Right atrium auricular region (tissue), 2 donors: ENCODE data around the gene CD164L2. TPM values are rescaled to one million over a fixed set of nuclear protein-coding genes. Genes with fewer than 3 reads are reported as not detected.

ENCODE experiments used
- DNase-seq: peaks from one replicate; pipeline ENCODE4 v3.0.0-alpha.2; 2019; ENCODE audit warnings: low spot score
- H3K27ac ChIP-seq, 2 donors: fragments of 200-600 bp; sonication (generic); 1 replicate in 1 of 2; 2 replicates in 1 of 2; pipeline ENCODE4 v1.5.1; 2016 to 2019
- H3K27me3 ChIP-seq, 2 donors: fragments of 200-600 bp; sonication (generic); one replicate each; pipeline versions ENCODE4 v1.5.1 to v1.6.0; 2017 to 2019
- H3K36me3 ChIP-seq: fragments of 200-600 bp; sonication (generic); one replicate; pipeline ENCODE4 v1.5.1; 2016
- H3K4me1 ChIP-seq, 2 donors: fragments of 200-600 bp; sonication (generic); one replicate each; pipeline versions ENCODE4 v1.5.1 to v1.6.0; 2017 to 2019
- H3K4me3 ChIP-seq, 2 donors: fragments of 200-600 bp; sonication (generic); 1 replicate in 1 of 2; 2 replicates in 1 of 2; pipeline ENCODE4 v1.5.1; 2017 to 2019; ENCODE audit warnings: mild to moderate bottlenecking in 1 of 2, moderate library complexity in 1 of 2
- H3K9me3 ChIP-seq, 2 donors: fragments of 200-600 bp; sonication (generic); one replicate each; pipeline ENCODE4 v1.5.1; 2019
- total RNA-seq, 2 donors: library from RNA; depleted of rRNA; stranded (reverse); fragments of >200 nt; gene quantifications; one replicate each; pipeline ENCODE4 v1.1.0, GENCODE V29; 2016
- TF ChIP-seq, protein P1 (sequence below), 2 donors: fragments of 200-600 bp; sonication (generic); IDR thresholded peaks; one replicate each; pipeline ENCODE4 v1.5.1; 2019; ENCODE audit warnings: antibody characterized with exemption in 2 of 2

The CD164L2 gene
- total RNA-seq, 2 donors from 2014 or later, result not detected

DNA sequence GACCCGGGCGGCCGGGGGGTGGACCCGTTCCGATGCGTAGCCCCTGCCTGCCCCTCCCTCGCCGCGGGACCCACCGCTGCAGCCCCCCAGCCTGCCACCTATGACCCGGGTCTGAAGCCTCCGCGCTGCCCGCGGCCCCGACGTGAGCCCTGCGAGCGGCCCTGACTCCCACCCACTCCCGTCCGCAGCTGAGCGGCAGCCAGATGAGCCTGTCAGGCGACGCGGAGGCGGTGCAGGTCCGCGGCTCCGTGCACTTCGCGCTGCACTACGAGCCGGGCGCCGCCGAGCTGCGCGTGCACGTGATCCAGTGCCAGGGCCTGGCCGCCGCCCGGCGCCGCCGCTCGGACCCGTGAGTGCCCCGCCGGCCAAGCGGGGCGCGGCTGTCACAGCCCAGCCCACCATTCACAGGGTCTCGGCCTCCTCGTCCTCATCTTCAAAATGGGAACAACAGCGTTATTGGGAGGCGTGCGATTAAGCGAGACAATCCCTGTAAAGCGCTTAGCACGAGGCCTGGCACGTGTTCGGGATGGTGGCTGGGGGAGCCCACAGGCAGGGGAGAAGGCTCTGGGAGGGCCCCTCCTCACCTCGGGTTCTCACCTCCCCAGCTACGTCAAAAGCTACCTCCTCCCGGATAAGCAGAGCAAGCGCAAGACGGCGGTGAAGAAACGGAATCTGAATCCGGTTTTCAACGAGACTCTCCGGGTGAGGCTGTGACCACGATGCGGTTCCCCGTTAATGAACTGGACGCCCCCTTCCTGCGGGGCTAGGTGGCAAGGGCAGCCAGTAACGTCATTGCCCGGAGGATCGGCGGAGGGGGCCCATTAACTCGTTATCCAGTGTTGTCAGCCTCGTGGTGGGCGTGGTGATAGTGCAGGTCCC lies 33.1 kb downstream of the CD164L2 start:
- no peak for DNase-seq
- H3K36me3 ChIP-seq, result peaks cover 20% of the 10 kb centered on the region
- H3K4me3 ChIP-seq, result peak overlapping the region; percentile 37 to 52
- H3K27ac ChIP-seq, result peak overlapping the region in 1 of 2 donors; percentile 51
- peaks cover 0 to 30% of the 10 kb centered on the region in 2 donors for H3K4me1 ChIP-seq
- TF ChIP-seq, protein P1, sequence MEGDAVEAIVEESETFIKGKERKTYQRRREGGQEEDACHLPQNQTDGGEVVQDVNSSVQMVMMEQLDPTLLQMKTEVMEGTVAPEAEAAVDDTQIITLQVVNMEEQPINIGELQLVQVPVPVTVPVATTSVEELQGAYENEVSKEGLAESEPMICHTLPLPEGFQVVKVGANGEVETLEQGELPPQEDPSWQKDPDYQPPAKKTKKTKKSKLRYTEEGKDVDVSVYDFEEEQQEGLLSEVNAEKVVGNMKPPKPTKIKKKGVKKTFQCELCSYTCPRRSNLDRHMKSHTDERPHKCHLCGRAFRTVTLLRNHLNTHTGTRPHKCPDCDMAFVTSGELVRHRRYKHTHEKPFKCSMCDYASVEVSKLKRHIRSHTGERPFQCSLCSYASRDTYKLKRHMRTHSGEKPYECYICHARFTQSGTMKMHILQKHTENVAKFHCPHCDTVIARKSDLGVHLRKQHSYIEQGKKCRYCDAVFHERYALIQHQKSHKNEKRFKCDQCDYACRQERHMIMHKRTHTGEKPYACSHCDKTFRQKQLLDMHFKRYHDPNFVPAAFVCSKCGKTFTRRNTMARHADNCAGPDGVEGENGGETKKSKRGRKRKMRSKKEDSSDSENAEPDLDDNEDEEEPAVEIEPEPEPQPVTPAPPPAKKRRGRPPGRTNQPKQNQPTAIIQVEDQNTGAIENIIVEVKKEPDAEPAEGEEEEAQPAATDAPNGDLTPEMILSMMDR (IDR thresholded peaks at IDR 0.05), result peak in 1 of 2 donors; percentile 28
- H3K27me3 ChIP-seq, result no peaks in the 10 kb centered on the region
- no peaks in the 10 kb centered on the region for H3K9me3 ChIP-seq

DNA sequence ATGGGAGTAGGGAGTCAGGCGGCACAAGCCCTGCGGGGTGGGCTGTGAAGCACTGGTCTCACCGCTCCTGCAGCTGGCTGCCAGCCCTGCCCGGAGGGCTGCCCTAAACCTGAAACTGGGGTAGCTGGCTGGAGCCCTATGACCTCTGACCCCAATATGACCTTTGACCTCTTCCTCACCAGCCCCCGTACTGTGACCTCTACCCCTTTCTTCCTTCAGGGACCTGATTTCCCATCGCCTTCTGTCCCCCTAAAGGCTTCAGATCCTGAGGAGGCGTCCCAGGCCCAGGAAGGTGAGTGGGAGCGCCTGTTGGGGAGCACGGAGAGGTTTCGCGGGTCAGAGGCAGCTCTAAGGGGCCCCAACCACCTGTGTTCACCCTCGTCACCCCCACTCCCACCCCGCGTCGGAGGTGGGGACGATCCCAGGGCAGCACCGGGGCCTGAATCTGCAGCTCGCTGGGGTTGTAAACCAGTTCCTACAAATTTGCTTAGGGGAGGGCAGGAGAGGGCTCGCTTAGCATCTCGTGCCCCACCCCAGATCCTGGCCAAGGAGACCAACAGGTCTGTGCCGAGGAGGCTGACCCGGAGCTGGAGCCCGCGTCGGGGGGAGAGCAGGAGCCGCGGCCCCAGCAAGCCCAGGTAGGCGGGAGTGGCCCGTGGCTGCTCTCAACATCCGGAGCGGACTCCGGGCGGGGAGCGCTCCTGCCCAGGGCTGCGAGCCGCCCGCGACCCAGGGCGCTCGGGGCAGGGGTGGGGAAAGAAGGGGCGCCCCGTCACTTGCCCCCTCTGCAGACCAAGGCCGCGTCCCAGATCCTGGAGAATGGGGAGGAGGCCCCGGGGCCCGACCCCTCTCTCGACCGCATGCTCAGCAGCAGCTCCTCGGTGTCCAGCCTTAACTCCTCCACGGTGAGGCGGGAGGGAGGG lies 34.0 kb downstream of the CD164L2 start:
- no peak for DNase-seq
- Histone ChIP-seq H3K4me1 (peaks cover 0 to 30% of the 10 kb centered on the region in 2 donors), H3K36me3 (peaks cover 13% of the 10 kb centered on the region), H3K27me3 (no peaks in the 10 kb centered on the region), H3K4me3 (peak overlapping the region; percentile 37 to 52), H3K9me3 (no peaks in the 10 kb centered on the region), H3K27ac (no peak overlapping the region)
- TF ChIP-seq, protein P1 (IDR thresholded peaks at IDR 0.05), result no peak

DNA sequence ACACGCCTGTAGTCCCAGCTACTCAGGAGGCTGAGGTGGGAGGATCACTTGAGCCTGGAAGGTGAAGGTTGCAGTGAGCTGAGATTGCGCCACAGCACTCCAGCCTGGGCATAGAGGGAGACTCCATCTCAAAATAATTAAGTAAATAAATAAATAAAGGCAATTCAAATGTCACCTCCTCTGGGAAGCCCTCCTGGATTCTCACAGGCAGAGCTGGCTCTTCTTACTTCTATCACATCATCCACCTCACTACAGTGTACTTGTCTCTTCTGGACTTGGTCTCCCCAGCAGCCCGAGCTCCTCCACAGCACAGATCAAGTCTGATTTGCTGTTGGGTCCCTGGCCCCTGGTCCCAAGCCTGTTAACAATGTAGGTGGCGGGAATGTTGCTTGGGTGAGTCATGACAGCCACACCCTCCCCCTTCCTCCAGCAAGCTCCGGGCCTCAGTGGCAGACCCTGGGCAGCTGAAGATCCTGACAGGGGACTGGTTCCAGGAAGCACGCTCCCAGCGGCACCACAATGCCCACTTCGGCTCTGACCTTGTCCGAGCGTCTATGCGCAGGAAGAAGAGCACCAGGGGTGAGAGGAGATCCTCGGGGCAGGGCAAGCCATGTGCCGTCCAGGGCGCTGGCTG lies 36.0 kb downstream of the CD164L2 start:
- H3K4me3 ChIP-seq, result no peak overlapping the region
- DNase-seq, result no peak
- no peaks in the 10 kb centered on the region for H3K27me3 ChIP-seq
- TF ChIP-seq, protein P1 (IDR thresholded peaks at IDR 0.05), result no peak
- peaks cover 0 to 31% of the 10 kb centered on the region in 2 donors for H3K4me1 ChIP-seq
- no peak overlapping the region for H3K27ac ChIP-seq
- no peaks in the 10 kb centered on the region for H3K36me3 ChIP-seq
- no peaks in the 10 kb centered on the region for H3K9me3 ChIP-seq

DNA sequence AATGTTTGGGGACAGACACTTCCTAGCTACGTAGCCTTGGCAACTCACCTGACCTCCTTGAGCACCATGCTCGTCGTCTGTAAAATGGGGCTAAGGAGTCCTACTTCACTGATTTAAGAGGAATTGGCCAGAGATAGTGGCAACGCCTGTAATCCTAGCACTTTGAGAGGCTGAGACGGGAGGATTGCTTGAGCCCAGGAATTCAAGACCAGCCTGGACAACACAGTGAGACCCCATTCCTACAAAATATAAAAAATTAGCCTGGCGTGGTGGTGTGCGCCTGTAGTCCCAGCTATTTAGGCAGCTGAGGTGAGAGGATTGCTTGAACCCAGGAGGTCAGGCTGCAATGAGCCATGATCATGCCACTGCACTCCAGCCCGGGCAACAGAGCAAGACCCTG lies 36.8 kb downstream of the CD164L2 start:
- Histone ChIP-seq H3K9me3 (no peaks in the 10 kb centered on the region), H3K4me3 (no peak overlapping the region), H3K27ac (no peak overlapping the region), H3K27me3 (no peaks in the 10 kb centered on the region), H3K36me3 (no peaks in the 10 kb centered on the region), H3K4me1 (peaks cover 0 to 36% of the 10 kb centered on the region in 2 donors)
- no peak for DNase-seq
- TF ChIP-seq, protein P1 (IDR thresholded peaks at IDR 0.05), result no peak

DNA sequence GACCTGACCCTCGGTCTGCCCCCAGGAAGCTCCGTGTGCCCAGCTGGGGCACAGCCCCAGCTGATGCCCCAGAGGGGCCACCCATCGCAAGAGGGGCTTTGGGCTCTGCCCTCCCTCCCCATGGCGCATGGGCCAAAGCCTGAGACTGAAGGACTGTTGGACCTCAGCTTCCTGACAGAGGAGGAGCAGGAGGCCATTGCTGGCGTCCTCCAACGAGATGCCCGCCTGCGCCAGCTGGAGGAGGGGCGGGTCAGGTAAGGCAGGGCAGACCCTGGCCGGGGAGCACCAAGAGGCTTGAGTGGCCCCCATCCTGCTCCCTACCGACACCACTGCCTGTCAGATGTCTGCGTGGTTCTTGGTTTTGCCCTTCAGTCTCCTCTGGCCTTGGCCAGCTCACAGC lies 37.9 kb downstream of the CD164L2 start:
- TF ChIP-seq, protein P1 (IDR thresholded peaks at IDR 0.05), result no peak
- H3K9me3 ChIP-seq, result no peaks in the 10 kb centered on the region
- DNase-seq, result no peak
- no peaks in the 10 kb centered on the region for H3K27me3 ChIP-seq
- no peaks in the 10 kb centered on the region for H3K36me3 ChIP-seq
- no peak overlapping the region for H3K4me3 ChIP-seq
- peaks cover 0 to 25% of the 10 kb centered on the region in 2 donors for H3K4me1 ChIP-seq
- H3K27ac ChIP-seq, result no peak overlapping the region
